Cardiac fibroblast (primary cell): Measurements from ENCODE around the gene RGS7.

ENCODE experiments used
- DNase-seq, 2 donors: peaks; one replicate each; pipeline versions ENCODE4 v3.0.0 to v3.0.0-alpha.2; 2010; ENCODE audit warnings: low read depth in 2 of 2
- H3K4me3 ChIP-seq, 2 donors: replicated peaks in 1 of 2; 1 replicate in 1 of 2; 2 replicates in 1 of 2; pipeline ENCODE4 v1.5.1; 2011; ENCODE audit warnings: low read depth in 2 of 2, low read length in 2 of 2, mild to moderate bottlenecking in 2 of 2, moderate library complexity in 1 of 2
- CTCF ChIP-seq: IDR thresholded peaks from one replicate; pipeline ENCODE4 v1.5.1; 2011; ENCODE audit warnings: low read depth, mild to moderate bottlenecking, low read length, inconsistent platforms

The RGS7 gene

GRCh38 chr1:240802271-240802670 lies 554.7 kb downstream of the RGS7 start:
- DNase-seq = no peak
- TF ChIP-seq CTCF = no peak
- no peak overlapping the region for H3K4me3 ChIP-seq

- H3K4me3 ChIP-seq = no peak overlapping the region
- peak; percentile 41 to 64 for DNase-seq
- TF ChIP-seq CTCF = no peak
These were observed 555.6 kb downstream of the RGS7 start for GRCh38 chr1:240801442-240801841.

- no peak for TF ChIP-seq CTCF
- no peak for DNase-seq
- H3K4me3 ChIP-seq = no peak overlapping the region
These were observed 556.7 kb downstream of the RGS7 start for GRCh38 chr1:240800291-240800690.

- H3K4me3 ChIP-seq = no peak overlapping the region
- TF ChIP-seq CTCF = no peak
- peak in 1 of 2 donors; percentile 33 for DNase-seq
These were observed 560.0 kb downstream of the RGS7 start for GRCh38 chr1:240797050-240797449.

GRCh38 chr1:240794046-240794843 lies 562.8 kb downstream of the RGS7 start:
- H3K4me3 ChIP-seq = no peak overlapping the region
- DNase-seq = no peak
- no peak for TF ChIP-seq CTCF

- no peak overlapping the region for H3K4me3 ChIP-seq
- no peak for TF ChIP-seq CTCF
- no peak for DNase-seq
These were observed 564.0 kb downstream of the RGS7 start for GRCh38 chr1:240792915-240793529.
